Esophagus squamous epithelium (tissue), 4 donors: ENCODE results near the gene RDH5.

Experiments
- CTCF ChIP-seq, 6 experiments: fragments of 450-650 bp in 4 of 6; fragments of 200-600 bp in 2 of 6; sonication (generic) in 2 of 6; IDR thresholded peaks; one replicate each; pipeline ENCODE4 v1.5.1; 2016 to 2019; ENCODE audit warnings: antibody characterized with exemption in 6 of 6, mild to moderate bottlenecking in 4 of 6, moderate library complexity in 4 of 6
- POLR2A ChIP-seq, 4 donors: fragments of 450-650 bp; IDR thresholded peaks; one replicate each; pipeline ENCODE4 v1.6.1; 2017; ENCODE audit warnings: antibody characterized with exemption in 4 of 4, mild to moderate bottlenecking in 4 of 4, moderate library complexity in 3 of 4

- TF ChIP-seq CTCF (IDR thresholded peaks at IDR 0.05) (peak in 5 of 6 experiments; percentile 10 to 34 (median 25)), POLR2A (IDR thresholded peaks at IDR 0.05) (no peak)
Measured at GRCh38 chr12:55705782-55706402, 14.3 kb upstream of the RDH5 start.
